ENCODE data around the gene OSBP2.

The OSBP2 gene

GRCh38 chr22:30946354-30946753 lies 251.7 kb downstream of the OSBP2 start:
- DNase-seq: no peak

GRCh38 chr22:30947173-30947815 lies 252.6 kb downstream of the OSBP2 start:
- peak; percentile 93 for DNase-seq

DNA sequence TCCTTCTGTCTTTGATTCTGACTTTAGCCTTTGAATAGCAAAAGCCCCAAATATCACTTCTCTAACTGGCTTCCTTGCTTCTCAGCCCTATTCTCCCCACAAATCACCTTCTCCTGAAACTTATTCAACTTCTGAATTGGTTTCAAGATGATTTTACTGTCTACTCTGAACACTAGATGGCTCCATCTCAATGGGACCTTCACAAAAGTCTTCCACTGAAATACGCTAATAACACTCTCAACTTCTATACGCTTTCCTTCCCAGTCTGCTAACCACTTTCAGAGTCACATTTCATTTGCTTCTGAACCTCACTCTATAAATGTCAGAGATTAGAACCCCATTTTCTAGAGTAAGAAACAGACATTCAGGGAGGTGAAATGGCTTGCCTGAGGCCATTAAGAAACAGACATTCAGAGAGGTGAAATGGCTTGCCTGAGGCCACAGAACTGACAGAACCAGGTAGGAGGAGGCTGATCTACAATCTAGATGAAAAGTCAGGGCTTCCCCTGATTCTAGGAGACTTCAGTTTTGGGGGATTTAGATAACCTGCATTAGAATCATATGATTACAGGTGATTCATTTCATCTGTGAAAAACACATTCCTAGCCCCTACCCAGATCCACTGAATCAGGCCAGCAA lies 253.3 kb downstream of the OSBP2 start:
- DNase-seq: peak; percentile 7

GRCh38 chr22:30948930-30949342 lies 254.3 kb downstream of the OSBP2 start:
- no peak for DNase-seq

DNA sequence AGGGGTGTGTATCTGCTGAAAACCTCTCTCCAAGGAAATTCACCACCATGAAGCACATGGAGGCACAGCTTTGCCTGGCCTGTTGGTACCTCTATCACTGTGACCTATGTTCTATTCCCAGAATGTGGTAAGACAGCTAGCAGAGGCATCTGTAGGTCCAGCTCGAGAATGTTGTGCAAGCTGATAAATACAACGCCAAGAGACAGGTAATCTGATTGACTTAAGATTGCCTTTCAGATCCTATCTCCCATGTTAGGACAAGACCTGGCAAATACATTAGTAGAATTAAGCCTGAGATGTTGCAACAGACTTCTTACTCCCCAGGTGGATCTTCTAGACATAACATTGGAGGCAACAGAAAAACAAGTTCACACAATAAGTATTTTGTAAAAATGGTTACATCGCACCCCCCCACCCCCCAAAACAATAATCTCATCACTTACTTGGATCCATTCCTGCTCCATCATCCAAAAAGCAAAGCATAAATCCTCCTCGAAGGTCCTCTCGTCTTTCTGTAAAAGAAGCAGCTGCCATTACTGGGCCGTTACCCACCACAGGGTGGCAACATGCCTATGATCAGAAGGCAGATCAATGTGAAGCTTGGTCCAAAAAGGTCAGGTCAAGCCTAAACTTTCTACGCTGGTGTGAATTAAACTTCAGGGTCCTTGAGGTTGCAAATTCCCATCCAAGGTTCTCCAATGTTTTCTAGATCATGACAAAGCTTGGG lies 255.4 kb downstream of the OSBP2 start:
- DNase-seq: no peak

- DNase-seq: no peak
Measured at GRCh38 chr22:30953206-30953605, 258.5 kb downstream of the OSBP2 start.

GRCh38 chr22:30955153-30955552 lies 260.5 kb downstream of the OSBP2 start:
- no peak for DNase-seq
